Right lobe of liver (tissue), 6 donors: Measurements from ENCODE around the gene PRKCZ. TPM values are rescaled to one million over a fixed set of nuclear protein-coding genes. Genes with fewer than 3 reads are reported as not detected.

Experiments
- ATAC-seq, 4 donors: fragments of 200-7000 bp; cut with Tn5 transposase; one replicate each; pipeline ENCODE4 v1.9.1; 2020; ENCODE audit warnings: mild to moderate bottlenecking in 4 of 4, moderate library complexity in 4 of 4
- DNase-seq, 3 donors: peaks; one replicate each; pipeline ENCODE4 v3.0.0-alpha.2; 2020
- H3K27ac ChIP-seq, 3 donors: fragments of 200-600 bp; one replicate each; pipeline ENCODE4 v1.8.0; 2022
- H3K27me3 ChIP-seq, 2 donors: fragments of 200-600 bp; one replicate each; pipeline ENCODE4 v1.8.0; 2022
- H3K36me3 ChIP-seq, 4 donors: fragments of 200-600 bp; sonication (generic) in 1 of 4; one replicate each; pipeline versions ENCODE4 v1.5.1 to v1.8.0; 2017 to 2022; ENCODE audit warnings: control low read depth in 1 of 4
- H3K4me1 ChIP-seq, 4 donors: fragments of 200-600 bp; sonication (generic) in 1 of 4; one replicate each; pipeline versions ENCODE4 v1.5.1 to v1.8.0; 2017 to 2022; ENCODE audit warnings: control low read depth in 1 of 4
- H3K4me3 ChIP-seq, 3 donors: fragments of 200-600 bp; one replicate each; pipeline ENCODE4 v1.8.0; 2022
- H3K9me3 ChIP-seq, 4 donors: fragments of 200-600 bp; sonication (generic) in 1 of 4; one replicate each; pipeline versions ENCODE4 v1.5.1 to v1.8.0; 2017 to 2022; ENCODE audit warnings: control low read depth in 1 of 4
- POLR2A ChIP-seq: fragments of 450-650 bp; IDR thresholded peaks from one replicate; pipeline ENCODE4 v1.6.1; 2017; ENCODE audit warnings: antibody characterized with exemption, mild to moderate bottlenecking
- WGBS: methylation state at CpG from one replicate; pipeline ENCODE4 v1.1.6; 2018; ENCODE audit warnings: low coverage, low lambda C conversion rate; ENCODE audit not compliant: insufficient coverage; ENCODE audit errors: missing lambda C conversion rate; 5-methylcytosine and 5-hydroxymethylcytosine counted together
- intact Hi-C, 2 donors: fragments of 100-400 bp; cut with DNase I; formaldehyde crosslinking; loops; one replicate each; pipeline versions ENCODE4 v1.11.2 to v1.14.1; 2022
- total RNA-seq, 6 experiments: library from RNA; depleted of rRNA in 2 of 6; stranded (reverse); fragments of >200 nt in 2 of 6; fragmentation: NEBNext Ultra II Directional in 3 of 6; extraction: Animal tissue kit (Norgen Biotek cat#: 25700) in 3 of 6; gene quantifications; one replicate each; pipeline versions ENCODE4 v1.1.0 to v1.2.4, GENCODE V29; 2016 to 2023
- TF ChIP-seq, protein P1 (sequence below), 4 donors: fragments of 200-600 bp in 3 of 4; fragments of 450-650 bp in 1 of 4; IDR thresholded peaks; one replicate each; pipeline versions ENCODE4 v1.5.1 to v1.8.0; 2016 to 2022; ENCODE audit warnings: antibody characterized with exemption in 4 of 4, mild to moderate bottlenecking in 2 of 4
- donor health status: DM: no; HTN: yes; CAD: no.
- donor health status: DM: no; HTN: no; CAD: no.
- donor health status: DM: no; HTN: no; CAD: no.
- donor health status: DM: no; HTN: yes; CAD: no.
- donor health status: DM: no; HTN: yes; CAD: no.

PRKCZ gene
- total RNA-seq, 6 experiments from 2014 or later: 10.3 to 20.1 (median 15.8) TPM

DNA sequence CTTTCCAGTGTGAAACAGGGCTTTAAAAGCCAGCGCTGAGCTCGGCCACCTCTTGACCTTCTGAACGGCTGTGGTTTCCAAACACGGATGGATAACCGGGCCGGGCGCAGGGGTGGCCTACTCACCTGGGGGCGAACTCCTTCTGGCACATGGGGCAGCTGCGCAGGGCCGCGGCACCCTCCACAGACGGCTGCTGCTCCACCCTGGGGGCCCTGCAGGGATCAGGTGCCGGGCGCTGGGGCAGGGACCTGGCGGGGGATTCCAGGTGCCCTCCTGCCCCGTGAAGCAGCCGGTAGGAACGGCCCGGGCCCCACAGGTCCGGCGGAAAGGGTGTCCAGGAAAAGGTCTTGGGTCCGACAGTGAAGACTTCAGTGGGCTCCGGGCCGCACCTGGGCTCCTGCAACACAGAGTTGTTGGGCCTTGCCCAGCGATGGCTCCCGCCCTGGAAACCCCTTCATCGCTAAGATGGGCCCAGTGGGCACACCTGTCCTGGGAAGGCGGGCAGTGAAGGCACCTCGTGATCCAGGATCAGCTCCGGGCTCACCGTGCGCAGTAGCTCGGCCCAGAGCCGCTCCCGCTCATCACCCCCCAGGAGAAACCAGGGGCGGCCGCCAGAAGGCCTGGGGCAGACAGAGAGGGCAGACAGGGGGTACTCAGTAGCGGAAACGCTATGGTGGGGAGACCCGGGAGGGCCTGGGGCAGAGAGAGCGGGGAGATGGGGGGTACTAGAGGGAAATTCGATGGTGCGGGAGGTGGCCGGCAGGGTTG, 143.5 kb downstream of the PRKCZ start:
- ATAC-seq: no peak
- Histone ChIP-seq H3K36me3 (no peaks in the 10 kb centered on the region), H3K27me3 (no peaks in the 10 kb centered on the region), H3K9me3 (no peaks in the 10 kb centered on the region), H3K27ac (no peak overlapping the region), H3K4me1 (peaks cover 0 to 31% (median 12%) of the 10 kb centered on the region in 4 donors), H3K4me3 (peak overlapping the region; percentile 60 to 66 (median 63))
- 29% methylated on average over 10 of the region's 44 CpGs for WGBS
- no peak for DNase-seq
- TF ChIP-seq POLR2A: no peak
- TF ChIP-seq, protein P1, sequence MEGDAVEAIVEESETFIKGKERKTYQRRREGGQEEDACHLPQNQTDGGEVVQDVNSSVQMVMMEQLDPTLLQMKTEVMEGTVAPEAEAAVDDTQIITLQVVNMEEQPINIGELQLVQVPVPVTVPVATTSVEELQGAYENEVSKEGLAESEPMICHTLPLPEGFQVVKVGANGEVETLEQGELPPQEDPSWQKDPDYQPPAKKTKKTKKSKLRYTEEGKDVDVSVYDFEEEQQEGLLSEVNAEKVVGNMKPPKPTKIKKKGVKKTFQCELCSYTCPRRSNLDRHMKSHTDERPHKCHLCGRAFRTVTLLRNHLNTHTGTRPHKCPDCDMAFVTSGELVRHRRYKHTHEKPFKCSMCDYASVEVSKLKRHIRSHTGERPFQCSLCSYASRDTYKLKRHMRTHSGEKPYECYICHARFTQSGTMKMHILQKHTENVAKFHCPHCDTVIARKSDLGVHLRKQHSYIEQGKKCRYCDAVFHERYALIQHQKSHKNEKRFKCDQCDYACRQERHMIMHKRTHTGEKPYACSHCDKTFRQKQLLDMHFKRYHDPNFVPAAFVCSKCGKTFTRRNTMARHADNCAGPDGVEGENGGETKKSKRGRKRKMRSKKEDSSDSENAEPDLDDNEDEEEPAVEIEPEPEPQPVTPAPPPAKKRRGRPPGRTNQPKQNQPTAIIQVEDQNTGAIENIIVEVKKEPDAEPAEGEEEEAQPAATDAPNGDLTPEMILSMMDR (IDR thresholded peaks at IDR 0.05): no peak
- intact Hi-C loops: loop anchor here in 1 of 2 donors (2.0 kb wide), 1 partner anchor 187 kb away; no protein-coding TSS in a partner anchor

DNA sequence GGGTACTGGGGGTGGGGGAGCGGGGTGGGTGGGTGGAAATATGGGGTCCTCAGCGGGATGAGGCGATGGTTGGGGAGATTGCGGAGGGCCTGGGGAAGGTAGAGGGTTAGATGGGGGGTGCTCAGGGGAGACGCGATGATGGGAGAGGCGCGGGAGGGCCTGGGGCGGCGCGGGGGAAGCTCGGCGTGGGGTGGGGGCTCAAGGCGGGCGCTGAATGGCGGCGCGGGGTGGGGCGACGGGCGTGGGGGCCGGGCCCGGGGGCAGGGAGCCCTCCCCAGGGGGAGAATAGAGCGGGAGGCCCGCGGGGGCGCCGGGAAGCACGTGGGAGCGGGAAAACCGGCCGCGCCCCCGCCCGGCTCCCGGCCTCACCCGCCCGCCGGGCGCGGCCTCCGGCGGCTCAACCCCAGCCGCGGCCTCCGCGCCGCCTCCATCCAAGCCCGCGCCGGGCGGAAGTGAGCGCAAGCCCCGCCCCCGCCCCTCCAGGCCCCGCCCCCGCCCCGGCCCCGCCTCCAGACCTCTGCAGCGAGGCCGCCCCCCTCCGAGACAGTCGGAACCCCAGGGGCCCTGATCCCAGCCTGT, 144.2 kb downstream of the PRKCZ start, which contains the start of gene FAAP20:
Gene FAAP20 (minus strand): TSS at position 454 of the 579 bp plus-strand sequence. CDS start 23 bp downstream, at position 431.
- peak in 1 of 3 donors; percentile 78 for DNase-seq
- 3% methylated on average over 7 of the region's 63 CpGs for WGBS
- peak; percentile 42 to 67 (median 58) for ATAC-seq
- Histone ChIP-seq H3K27me3 (no peaks in the 10 kb centered on the region), H3K9me3 (no peaks in the 10 kb centered on the region), H3K4me1 (peaks cover 0 to 31% (median 13%) of the 10 kb centered on the region in 4 donors), H3K27ac (peak within 1 kb of the TSS; percentile 72 to 89 (median 82)), H3K4me3 (peak within 1 kb of the TSS; percentile 60 to 66 (median 63)), H3K36me3 (no peaks in the 10 kb centered on the region)
- intact Hi-C loops: loop anchor here in 1 of 2 donors (2.0 kb wide), 1 partner anchor 186 kb away; no protein-coding TSS in a partner anchor
- TF ChIP-seq POLR2A: no peak
- TF ChIP-seq, protein P1 (IDR thresholded peaks at IDR 0.05): no peak

- Histone ChIP-seq H3K9me3 (no peaks in the 10 kb centered on the region), H3K27me3 (no peaks in the 10 kb centered on the region), H3K27ac (peak overlapping the region; percentile 72 to 89 (median 82)), H3K4me3 (peak overlapping the region; percentile 60 to 66 (median 63)), H3K36me3 (no peaks in the 10 kb centered on the region), H3K4me1 (peaks cover 0 to 27% (median 13%) of the 10 kb centered on the region in 4 donors)
- peak; percentile 45 for TF ChIP-seq POLR2A
- TF ChIP-seq, protein P1 (IDR thresholded peaks at IDR 0.05): peak; percentile 94 to 99 (median 97)
- intact Hi-C loops: loop anchor here (2.0 to 5.0 kb wide), 4 partner anchors 37 to 187 kb away; no protein-coding TSS in a partner anchor
- peak; percentile 76 to 85 (median 80) for ATAC-seq
- peak; percentile 93 to 95 (median 95) for DNase-seq
- WGBS: 0% methylated on average over 7 of the region's 35 CpGs
Measured at GRCh38 chr1:2194898-2195673, 144.9 kb downstream of the PRKCZ start.

GRCh38 chr1:2195785-2196184, 145.6 kb downstream of the PRKCZ start:
- TF ChIP-seq, protein P1 (IDR thresholded peaks at IDR 0.05): no peak
- TF ChIP-seq POLR2A: no peak
- H3K27me3 ChIP-seq: no peaks in the 10 kb centered on the region
- DNase-seq (no peak), ATAC-seq (no peak)
- no peak overlapping the region for H3K4me3 ChIP-seq
- H3K27ac ChIP-seq: peak overlapping the region; percentile 72 to 89 (median 82)
- intact Hi-C loops: loop anchor here (2.0 to 5.0 kb wide), 4 partner anchors 37 to 187 kb away; no protein-coding TSS in a partner anchor
- H3K36me3 ChIP-seq: no peaks in the 10 kb centered on the region
- 60% methylated on average over 1 of the region's 11 CpGs for WGBS
- no peaks in the 10 kb centered on the region for H3K9me3 ChIP-seq
- peaks cover 0 to 20% (median 9%) of the 10 kb centered on the region in 4 donors for H3K4me1 ChIP-seq
